Retinal pigment epithelial cell (primary cell): Measurements from ENCODE around the gene REEP3.

Source experiments
- DNase-seq: peaks from one replicate; pipeline ENCODE4 v3.0.0-alpha.2; 2010; ENCODE audit warnings: low read depth
- H3K4me3 ChIP-seq: 2 replicates; pipeline ENCODE4 v1.5.1; 2011; ENCODE audit warnings: mild to moderate bottlenecking, low read length, control low read depth, moderate library complexity
- TF ChIP-seq, protein P1 (sequence below): conservative IDR thresholded peaks from 2 replicates; pipeline ENCODE4 v1.5.1; 2011; ENCODE audit warnings: low read depth, low read length, control low read depth, inconsistent platforms

Gene REEP3

GRCh38 chr10:63522995-63523394, 1.8 kb downstream of the REEP3 start:
- H3K4me3 ChIP-seq = peak overlapping the region; percentile 90
- TF ChIP-seq, protein P1, sequence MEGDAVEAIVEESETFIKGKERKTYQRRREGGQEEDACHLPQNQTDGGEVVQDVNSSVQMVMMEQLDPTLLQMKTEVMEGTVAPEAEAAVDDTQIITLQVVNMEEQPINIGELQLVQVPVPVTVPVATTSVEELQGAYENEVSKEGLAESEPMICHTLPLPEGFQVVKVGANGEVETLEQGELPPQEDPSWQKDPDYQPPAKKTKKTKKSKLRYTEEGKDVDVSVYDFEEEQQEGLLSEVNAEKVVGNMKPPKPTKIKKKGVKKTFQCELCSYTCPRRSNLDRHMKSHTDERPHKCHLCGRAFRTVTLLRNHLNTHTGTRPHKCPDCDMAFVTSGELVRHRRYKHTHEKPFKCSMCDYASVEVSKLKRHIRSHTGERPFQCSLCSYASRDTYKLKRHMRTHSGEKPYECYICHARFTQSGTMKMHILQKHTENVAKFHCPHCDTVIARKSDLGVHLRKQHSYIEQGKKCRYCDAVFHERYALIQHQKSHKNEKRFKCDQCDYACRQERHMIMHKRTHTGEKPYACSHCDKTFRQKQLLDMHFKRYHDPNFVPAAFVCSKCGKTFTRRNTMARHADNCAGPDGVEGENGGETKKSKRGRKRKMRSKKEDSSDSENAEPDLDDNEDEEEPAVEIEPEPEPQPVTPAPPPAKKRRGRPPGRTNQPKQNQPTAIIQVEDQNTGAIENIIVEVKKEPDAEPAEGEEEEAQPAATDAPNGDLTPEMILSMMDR = no peak
- no peak for DNase-seq

- H3K4me3 ChIP-seq = no peak overlapping the region
- TF ChIP-seq, protein P1 = no peak
- no peak for DNase-seq
These were observed 3.8 kb downstream of the REEP3 start for GRCh38 chr10:63525021-63525420.

DNA sequence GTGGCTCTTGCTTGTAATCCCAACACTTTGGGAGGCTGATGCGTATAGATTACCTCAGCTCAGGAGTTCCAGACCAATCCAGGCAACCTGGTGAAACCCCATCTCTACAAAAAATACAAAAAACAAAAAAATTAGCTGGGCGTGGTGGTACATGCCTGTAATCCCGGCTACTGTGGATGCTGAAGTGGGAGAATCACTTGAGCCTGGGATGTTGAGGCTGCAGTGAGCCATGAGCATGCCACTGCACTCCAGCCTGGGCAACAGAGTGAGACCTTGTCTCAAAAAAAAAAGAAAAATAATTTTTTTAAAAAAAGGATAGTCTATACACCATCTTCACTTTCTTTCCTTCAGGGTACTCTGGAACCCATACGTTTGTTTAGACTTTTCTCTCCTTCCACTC, 6.2 kb downstream of the REEP3 start:
- DNase-seq = no peak
- TF ChIP-seq, protein P1 = no peak
- H3K4me3 ChIP-seq = no peak overlapping the region

DNA sequence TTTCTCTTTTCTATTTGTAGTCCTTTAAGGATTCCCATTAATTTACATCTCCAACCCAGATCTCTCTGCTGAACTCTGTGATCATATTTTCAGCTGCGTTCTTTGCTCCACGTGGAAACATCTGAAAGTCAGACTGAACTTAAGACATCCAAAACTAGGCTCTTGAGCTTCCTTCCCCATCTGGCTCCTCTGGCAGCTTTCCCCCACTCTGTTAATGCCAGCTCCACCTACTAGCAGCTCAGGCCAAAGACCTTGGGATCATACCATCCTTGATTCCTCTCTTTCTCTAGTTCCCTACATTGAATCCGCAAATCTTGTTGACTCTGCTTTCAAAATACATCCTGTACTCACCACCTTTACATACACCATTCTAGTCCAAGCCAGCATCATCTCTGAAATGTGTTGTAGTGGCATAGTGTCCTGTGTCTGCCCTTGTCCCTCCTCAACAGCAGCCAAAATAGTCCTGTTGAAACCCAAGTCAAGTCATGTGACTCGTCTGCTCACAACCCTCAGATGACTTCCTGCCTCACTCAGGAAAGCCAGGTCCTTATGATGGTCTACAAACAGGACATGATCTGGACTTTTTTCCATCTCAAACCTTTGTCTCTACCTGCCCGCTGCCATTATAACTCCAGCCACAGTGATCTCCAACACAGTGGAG, 7.0 kb downstream of the REEP3 start:
- no peak overlapping the region for H3K4me3 ChIP-seq
- DNase-seq = no peak
- TF ChIP-seq, protein P1 = no peak

DNA sequence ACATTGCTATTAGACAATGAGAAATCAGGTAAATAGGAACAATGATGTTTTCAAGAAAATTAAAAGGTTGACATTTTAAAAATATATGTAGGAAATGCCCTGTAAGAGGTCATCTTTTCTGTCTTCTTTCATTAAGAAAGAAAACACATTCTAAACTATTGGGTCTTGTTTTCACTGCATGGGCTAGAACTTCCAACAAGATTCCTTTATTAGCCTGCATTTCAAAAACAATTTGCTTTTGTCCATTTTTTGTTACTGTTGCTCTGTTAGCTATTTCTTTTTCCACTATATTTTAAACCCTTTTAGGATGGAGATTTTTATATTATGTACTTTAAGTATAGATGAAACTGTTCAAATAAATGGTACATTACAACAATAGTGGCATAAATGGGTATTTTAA, 9.2 kb downstream of the REEP3 start:
- TF ChIP-seq, protein P1 = no peak
- no peak for DNase-seq
- H3K4me3 ChIP-seq = no peak overlapping the region

DNA sequence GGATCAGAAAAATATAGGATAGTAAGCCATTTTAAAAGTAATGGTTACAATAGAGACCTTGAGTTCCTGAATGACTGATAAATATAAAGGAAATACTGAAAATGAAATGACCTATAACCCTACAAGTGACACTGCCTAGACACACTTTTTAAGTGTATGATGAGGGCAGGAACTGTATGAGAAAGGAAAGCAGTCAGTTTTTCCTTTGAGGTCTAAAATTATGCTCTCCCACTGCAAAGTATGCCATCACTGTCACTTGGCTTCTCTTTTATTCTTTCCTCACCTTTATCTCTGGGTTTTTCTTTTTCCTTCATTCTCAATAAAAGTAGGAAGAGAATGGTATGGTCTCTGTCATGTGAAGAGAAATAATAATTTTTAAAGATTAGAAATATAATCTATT, 13.5 kb downstream of the REEP3 start:
- no peak for DNase-seq
- TF ChIP-seq, protein P1 = no peak
- H3K4me3 ChIP-seq = no peak overlapping the region

DNA sequence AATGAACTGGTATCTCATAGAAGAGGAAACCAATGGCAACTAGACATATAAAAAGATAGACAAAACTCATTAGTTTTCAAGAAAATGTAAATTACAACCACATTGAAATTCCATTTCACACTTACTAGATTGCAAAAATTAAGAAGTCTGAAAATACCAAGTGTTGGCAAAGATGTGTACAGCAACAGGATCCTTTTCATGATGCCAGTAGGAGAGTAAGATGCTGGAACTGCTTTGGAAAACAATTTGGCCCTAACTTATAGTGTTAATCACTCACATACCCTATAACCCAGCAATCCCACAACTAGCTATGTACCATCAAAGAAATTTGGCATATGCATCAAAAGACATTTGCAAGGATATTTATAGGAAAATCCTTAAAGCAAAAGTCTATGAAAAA, 15.5 kb downstream of the REEP3 start:
- no peak for DNase-seq
- TF ChIP-seq, protein P1 = no peak
- no peak overlapping the region for H3K4me3 ChIP-seq
